T-helper 17 cell (primary cell): ENCODE data around the gene FBXL4. TPM values are rescaled to one million over a fixed set of nuclear protein-coding genes. Genes with fewer than 3 reads are reported as not detected.

Source experiments
- ATAC-seq: fragments of 150-1000 bp; cut with Tn5 transposase; 2 replicates; pipeline ENCODE4 v1.10.0; 2021; ENCODE audit warnings: mild to moderate bottlenecking, moderate library complexity
- DNase-seq, 3 donors: peaks; one replicate each; pipeline versions ENCODE4 v3.0.0 to v3.0.0-alpha.2; 2020 to 2021
- H3K9me3 ChIP-seq: one replicate; pipeline ENCODE4 v1.7.0; 2013; ENCODE audit warnings: low read length, mild to moderate bottlenecking; ENCODE audit not compliant: control insufficient read depth, poor library complexity, severe bottlenecking
- H3K27ac Mint-ChIP-seq: one replicate; pipeline ENCODE4 v1.8.0; 2022; ENCODE audit warnings: mild to moderate bottlenecking, moderate library complexity, mixed read lengths
- H3K27me3 Mint-ChIP-seq: one replicate; pipeline ENCODE4 v1.8.0; 2022; ENCODE audit warnings: mixed read lengths
- H3K36me3 Mint-ChIP-seq: one replicate; pipeline ENCODE4 v1.8.0; 2022; ENCODE audit warnings: low read depth, mixed read lengths
- H3K4me1 Mint-ChIP-seq: one replicate; pipeline ENCODE4 v1.8.0; 2022; ENCODE audit warnings: mild to moderate bottlenecking, mixed read lengths
- H3K4me3 Mint-ChIP-seq: one replicate; pipeline ENCODE4 v1.8.0; 2022; ENCODE audit warnings: mild to moderate bottlenecking, moderate library complexity, mixed read lengths
- total RNA-seq, 4 donors: library from RNA in 2 of 4; stranded (reverse) in 2 of 4; gene quantifications; one replicate each; pipeline ENCODE4 v1.2.3 and lab custom pipeline; 2022 to 2026

FBXL4 gene
- total RNA-seq (10 to 100 TPM in 1 of 2 donors, 1 to 10 TPM in 1; 9.8 to 10.4 TPM), total RNA-seq (lab: John Stamatoyannopoulos, UW) (36.3 to 48.1 reads per million in 2 donors)

GRCh38 chr6:98947411-98948292 is at the start of gene FBXL4:
TSS of gene FBXL4 (minus strand) at chr6:98947946. CDS start at chr6:98926988, 20,958 bp downstream.
- Mint-ChIP-seq H3K4me1 (peaks cover 30% of the 10 kb centered on the region), H3K27me3 (no peaks in the 10 kb centered on the region), H3K27ac (peak within 1 kb of the TSS; percentile 95), H3K4me3 (peak within 1 kb of the TSS; percentile 96), H3K36me3 (peaks cover 2% of the 10 kb centered on the region)
- ATAC-seq (peak; percentile 88), DNase-seq (peak; percentile 66 to 75 (median 73))
- no peaks in the 10 kb centered on the region for H3K9me3 ChIP-seq

GRCh38 chr6:98995116-98995515 is 47.4 kb upstream of the FBXL4 start:
- peaks cover 46% of the 10 kb centered on the region for H3K27me3 Mint-ChIP-seq
- H3K36me3 Mint-ChIP-seq, result no peaks in the 10 kb centered on the region
- H3K4me1 Mint-ChIP-seq, result no peaks in the 10 kb centered on the region
- no peak for DNase-seq
- ATAC-seq, result no peak
- H3K27ac Mint-ChIP-seq, result no peak overlapping the region
- no peaks in the 10 kb centered on the region for H3K9me3 ChIP-seq
- no peak overlapping the region for H3K4me3 Mint-ChIP-seq

GRCh38 chr6:98992535-98992934 is 44.8 kb upstream of the FBXL4 start:
- no peak for DNase-seq
- no peaks in the 10 kb centered on the region for H3K4me1 Mint-ChIP-seq
- no peaks in the 10 kb centered on the region for H3K36me3 Mint-ChIP-seq
- no peak overlapping the region for H3K4me3 Mint-ChIP-seq
- H3K9me3 ChIP-seq, result no peaks in the 10 kb centered on the region
- ATAC-seq, result no peak
- H3K27me3 Mint-ChIP-seq, result peaks cover 40% of the 10 kb centered on the region
- no peak overlapping the region for H3K27ac Mint-ChIP-seq

- no peaks in the 10 kb centered on the region for H3K36me3 Mint-ChIP-seq
- no peak overlapping the region for H3K4me3 Mint-ChIP-seq
- no peak for DNase-seq
- ATAC-seq, result no peak
- no peaks in the 10 kb centered on the region for H3K4me1 Mint-ChIP-seq
- H3K27ac Mint-ChIP-seq, result no peak overlapping the region
- no peaks in the 10 kb centered on the region for H3K9me3 ChIP-seq
- H3K27me3 Mint-ChIP-seq, result peaks cover 37% of the 10 kb centered on the region
Measured at GRCh38 chr6:98986071-98986615, 38.4 kb upstream of the FBXL4 start.

GRCh38 chr6:98985391-98985790 is 37.6 kb upstream of the FBXL4 start:
- H3K27me3 Mint-ChIP-seq, result peaks cover 37% of the 10 kb centered on the region
- ATAC-seq, result no peak
- no peak overlapping the region for H3K27ac Mint-ChIP-seq
- H3K9me3 ChIP-seq, result no peaks in the 10 kb centered on the region
- no peak overlapping the region for H3K4me3 Mint-ChIP-seq
- DNase-seq, result no peak
- no peaks in the 10 kb centered on the region for H3K4me1 Mint-ChIP-seq
- no peaks in the 10 kb centered on the region for H3K36me3 Mint-ChIP-seq

- no peak overlapping the region for H3K27ac Mint-ChIP-seq
- H3K9me3 ChIP-seq, result no peaks in the 10 kb centered on the region
- H3K4me3 Mint-ChIP-seq, result no peak overlapping the region
- H3K4me1 Mint-ChIP-seq, result no peaks in the 10 kb centered on the region
- no peaks in the 10 kb centered on the region for H3K36me3 Mint-ChIP-seq
- DNase-seq, result no peak
- H3K27me3 Mint-ChIP-seq, result peaks cover 31% of the 10 kb centered on the region
- no peak for ATAC-seq
Measured at GRCh38 chr6:98984121-98984520, 36.4 kb upstream of the FBXL4 start.

- no peaks in the 10 kb centered on the region for H3K4me1 Mint-ChIP-seq
- no peak overlapping the region for H3K4me3 Mint-ChIP-seq
- H3K27me3 Mint-ChIP-seq, result peaks cover 19% of the 10 kb centered on the region
- H3K27ac Mint-ChIP-seq, result no peak overlapping the region
- H3K36me3 Mint-ChIP-seq, result no peaks in the 10 kb centered on the region
- ATAC-seq, result no peak
- no peak for DNase-seq
- no peaks in the 10 kb centered on the region for H3K9me3 ChIP-seq
Measured at GRCh38 chr6:98981473-98981872, 33.7 kb upstream of the FBXL4 start.

- Mint-ChIP-seq H3K4me3 (no peak overlapping the region), H3K36me3 (no peaks in the 10 kb centered on the region), H3K27ac (no peak overlapping the region), H3K4me1 (no peaks in the 10 kb centered on the region), H3K27me3 (peaks cover 15% of the 10 kb centered on the region)
- ATAC-seq (no peak), DNase-seq (no peak)
- H3K9me3 ChIP-seq, result no peaks in the 10 kb centered on the region
Measured at GRCh38 chr6:98980819-98981218, 33.1 kb upstream of the FBXL4 start.

GRCh38 chr6:98977671-98978292 is 30.0 kb upstream of the FBXL4 start:
- Mint-ChIP-seq H3K4me1 (no peaks in the 10 kb centered on the region), H3K27me3 (no peaks in the 10 kb centered on the region), H3K4me3 (no peak overlapping the region), H3K27ac (no peak overlapping the region), H3K36me3 (no peaks in the 10 kb centered on the region)
- DNase-seq (no peak), ATAC-seq (no peak)
- no peaks in the 10 kb centered on the region for H3K9me3 ChIP-seq

- Mint-ChIP-seq H3K27ac (no peak overlapping the region), H3K4me3 (no peak overlapping the region), H3K27me3 (no peaks in the 10 kb centered on the region), H3K4me1 (no peaks in the 10 kb centered on the region), H3K36me3 (no peaks in the 10 kb centered on the region)
- no peak for ATAC-seq
- no peak for DNase-seq
- H3K9me3 ChIP-seq, result no peaks in the 10 kb centered on the region
Measured at GRCh38 chr6:98976674-98977385, 29.1 kb upstream of the FBXL4 start.

- no peaks in the 10 kb centered on the region for H3K27me3 Mint-ChIP-seq
- ATAC-seq, result no peak
- H3K4me3 Mint-ChIP-seq, result no peak overlapping the region
- H3K27ac Mint-ChIP-seq, result no peak overlapping the region
- no peak for DNase-seq
- no peaks in the 10 kb centered on the region for H3K4me1 Mint-ChIP-seq
- no peaks in the 10 kb centered on the region for H3K9me3 ChIP-seq
- H3K36me3 Mint-ChIP-seq, result no peaks in the 10 kb centered on the region
Measured at GRCh38 chr6:98975421-98975820, 27.7 kb upstream of the FBXL4 start.

GRCh38 chr6:98974309-98974708 is 26.6 kb upstream of the FBXL4 start:
- H3K9me3 ChIP-seq, result no peaks in the 10 kb centered on the region
- H3K4me3 Mint-ChIP-seq, result no peak overlapping the region
- no peaks in the 10 kb centered on the region for H3K27me3 Mint-ChIP-seq
- no peaks in the 10 kb centered on the region for H3K4me1 Mint-ChIP-seq
- DNase-seq (no peak), ATAC-seq (no peak)
- H3K27ac Mint-ChIP-seq, result no peak overlapping the region
- H3K36me3 Mint-ChIP-seq, result no peaks in the 10 kb centered on the region

GRCh38 chr6:98973571-98973970 is 25.8 kb upstream of the FBXL4 start:
- H3K9me3 ChIP-seq, result no peaks in the 10 kb centered on the region
- Mint-ChIP-seq H3K4me3 (no peak overlapping the region), H3K4me1 (no peaks in the 10 kb centered on the region), H3K36me3 (no peaks in the 10 kb centered on the region), H3K27ac (no peak overlapping the region), H3K27me3 (no peaks in the 10 kb centered on the region)
- DNase-seq, result no peak
- no peak for ATAC-seq
